NCI-H1436 (cell line): ENCODE data around the gene WDFY2.

Experiments used
- DNase-seq: peaks from one replicate; lab custom pipeline; 2025; lab: John Stamatoyannopoulos, UW

WDFY2 gene

DNA sequence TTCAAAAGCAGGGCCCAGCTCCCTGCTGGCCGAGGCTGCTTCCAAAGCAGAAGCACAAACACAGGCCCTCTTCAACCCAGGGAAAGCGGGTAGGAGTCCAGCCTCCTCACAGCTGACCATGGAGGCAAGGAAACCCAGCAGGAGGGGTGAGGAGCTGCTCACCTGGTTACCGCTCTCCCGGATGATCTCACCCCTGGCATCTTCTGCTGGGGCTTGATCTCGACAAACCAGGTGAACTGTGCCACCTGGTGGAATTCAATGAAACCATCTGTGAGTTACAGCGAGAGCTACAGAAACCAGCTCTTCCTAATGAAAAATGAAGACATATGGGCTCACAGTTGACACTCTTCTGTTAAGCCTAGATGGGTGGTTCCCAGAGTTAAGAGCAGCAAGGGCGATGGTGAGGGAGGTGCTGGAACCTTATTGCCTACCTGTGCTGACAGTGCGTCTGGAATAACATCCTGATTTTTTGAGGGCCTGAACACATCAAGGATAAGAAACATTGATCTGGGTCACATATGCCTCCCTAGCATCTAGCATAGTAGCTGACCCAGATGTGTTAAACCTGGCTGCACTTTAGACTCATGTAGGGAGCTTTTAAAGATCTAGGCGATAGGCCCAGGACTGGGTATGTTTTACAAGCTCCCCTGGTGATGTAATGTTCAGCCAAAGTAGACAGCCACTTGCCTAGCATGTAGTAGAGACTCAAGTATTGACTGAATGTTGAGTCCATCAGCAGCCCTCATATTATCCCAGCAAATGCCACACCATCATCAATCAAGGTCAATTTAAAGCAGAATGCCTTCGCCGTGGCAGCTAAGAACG, 213.6 kb downstream of the WDFY2 start:
- peak; percentile 43 for DNase-seq

DNA sequence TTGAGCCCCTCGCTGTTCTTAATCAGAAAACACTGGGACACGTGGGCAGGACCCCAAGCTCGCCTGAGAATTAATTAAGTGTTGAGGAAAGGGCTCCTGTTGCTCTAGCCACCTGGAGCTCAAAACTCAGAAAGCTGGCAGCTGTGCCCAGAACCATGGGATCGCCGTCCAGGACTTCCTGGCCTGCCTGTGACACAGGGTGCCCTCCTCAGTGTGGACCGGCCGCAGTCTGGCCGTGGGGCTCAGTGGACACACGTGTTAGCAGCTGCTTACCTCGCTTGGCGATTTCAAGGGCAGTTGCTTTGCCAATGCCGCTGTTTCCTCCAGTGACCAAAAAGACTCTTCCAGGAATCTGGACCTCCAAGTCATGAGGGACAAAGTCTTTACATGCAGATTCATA, 215.0 kb downstream of the WDFY2 start:
- DNase-seq: no peak

- DNase-seq: no peak
Measured at GRCh38 chr13:51800486-51800885, 216.2 kb downstream of the WDFY2 start.

DNA sequence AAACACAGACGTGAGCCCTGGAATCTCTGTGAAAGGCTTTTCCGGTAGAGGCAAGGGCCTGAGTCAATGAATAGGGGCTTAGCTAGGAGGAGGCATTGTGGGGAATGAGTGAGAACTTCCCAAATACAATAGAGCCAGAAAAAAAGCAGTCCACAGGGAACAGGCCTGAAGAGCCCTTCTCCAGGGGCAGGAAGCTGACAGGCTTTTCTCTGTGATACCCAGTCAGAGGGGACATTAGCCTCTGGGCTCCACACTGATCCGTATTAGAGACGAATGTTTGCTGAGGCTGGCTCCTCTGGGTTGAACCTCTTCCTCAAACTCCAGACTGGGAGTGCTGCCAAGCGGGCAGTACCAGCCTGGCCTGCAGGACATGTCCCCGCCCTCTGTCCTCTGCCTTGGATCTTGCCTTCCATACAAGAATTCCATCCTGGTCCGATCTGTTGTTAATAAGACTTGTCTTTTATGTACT, 217.4 kb downstream of the WDFY2 start:
- no peak for DNase-seq

DNA sequence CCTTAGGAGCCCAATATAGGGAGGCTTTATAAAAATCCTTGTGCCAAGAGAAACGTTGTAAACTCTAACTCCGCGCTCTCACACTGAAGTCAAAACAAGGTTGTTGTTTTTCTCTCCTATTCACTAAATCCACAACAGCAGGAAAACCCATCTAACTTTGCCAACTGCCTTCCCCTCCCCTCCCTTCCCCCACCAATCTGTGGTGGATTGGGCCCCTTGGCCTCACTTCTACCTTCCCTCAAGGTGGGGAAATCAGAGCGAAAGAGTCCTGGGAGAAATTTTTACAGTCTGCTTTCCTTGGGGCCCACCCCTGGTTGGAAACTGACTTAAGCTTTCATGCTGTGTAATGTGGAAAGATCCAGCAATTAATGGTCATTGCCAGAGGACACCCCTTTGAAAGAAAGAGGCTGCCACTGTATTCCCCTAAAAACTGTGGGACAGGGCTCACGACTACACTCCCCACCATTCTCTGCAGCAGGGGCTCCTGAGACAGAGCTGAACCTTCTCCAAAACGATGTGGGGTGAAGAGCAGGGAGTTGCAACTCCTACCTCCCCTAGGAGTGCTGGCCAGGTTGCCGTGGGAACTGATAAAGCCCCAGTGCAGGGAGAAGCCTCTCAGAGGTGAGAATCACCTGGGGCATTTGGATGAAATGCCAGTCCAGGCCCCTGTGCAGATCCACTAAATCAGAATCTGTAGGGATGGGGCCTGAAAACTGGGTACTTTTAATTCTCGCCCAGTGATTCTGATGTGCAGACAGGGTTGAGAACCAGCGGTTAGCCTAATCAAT, 218.6 kb downstream of the WDFY2 start:
- no peak for DNase-seq

DNA sequence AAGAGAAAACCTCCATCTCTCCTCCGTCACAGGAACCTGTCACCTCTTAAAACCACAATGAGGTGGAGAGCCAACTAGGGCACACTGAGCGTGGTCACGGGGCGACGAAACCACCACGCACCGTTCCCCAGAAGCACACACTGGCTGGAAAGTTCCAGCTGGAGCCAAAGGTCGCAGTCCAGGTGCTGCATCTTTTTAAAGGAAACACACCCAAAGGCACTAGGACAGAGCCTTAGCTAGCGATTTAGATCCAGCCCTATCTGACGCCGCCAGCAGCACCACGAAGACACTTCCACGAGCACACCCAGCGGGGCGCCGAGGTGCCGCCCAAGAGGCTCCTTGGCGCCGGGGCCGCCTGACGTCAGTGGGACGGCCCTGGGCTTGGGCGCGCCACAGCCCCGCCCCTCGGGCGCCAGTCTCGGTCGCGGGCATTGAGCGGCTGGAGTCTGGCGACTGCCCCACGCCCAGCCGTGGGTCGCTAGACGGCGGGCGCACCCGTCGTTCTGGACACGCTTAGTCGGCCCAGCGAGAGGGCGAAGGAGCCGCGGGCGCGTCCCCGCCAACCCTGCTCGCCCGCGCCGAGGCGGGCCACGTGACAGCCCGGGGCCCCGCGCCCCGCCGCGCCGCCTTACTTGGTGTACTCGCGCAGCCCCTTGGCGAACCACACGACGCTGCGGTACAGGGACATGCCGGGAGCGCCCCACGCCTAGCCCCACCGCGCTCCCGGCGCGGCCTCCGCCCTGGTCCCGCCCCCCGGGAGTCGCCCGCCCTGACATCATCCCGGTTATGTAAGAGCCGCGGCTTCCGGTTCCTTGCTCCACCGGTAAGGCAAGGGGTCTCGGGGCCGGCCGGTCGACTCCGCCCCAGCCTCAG, 219.4 kb downstream of the WDFY2 start, which contains the start of gene DHRS12:
Gene DHRS12, minus strand, starts transcription at position 742 of the 873 bp plus-strand sequence. CDS start 4,504 bp downstream, outside the sequence.
- DNase-seq: peak; percentile 68

- DNase-seq: no peak
Measured at GRCh38 chr13:51804295-51805172, 220.3 kb downstream of the WDFY2 start.

DNA sequence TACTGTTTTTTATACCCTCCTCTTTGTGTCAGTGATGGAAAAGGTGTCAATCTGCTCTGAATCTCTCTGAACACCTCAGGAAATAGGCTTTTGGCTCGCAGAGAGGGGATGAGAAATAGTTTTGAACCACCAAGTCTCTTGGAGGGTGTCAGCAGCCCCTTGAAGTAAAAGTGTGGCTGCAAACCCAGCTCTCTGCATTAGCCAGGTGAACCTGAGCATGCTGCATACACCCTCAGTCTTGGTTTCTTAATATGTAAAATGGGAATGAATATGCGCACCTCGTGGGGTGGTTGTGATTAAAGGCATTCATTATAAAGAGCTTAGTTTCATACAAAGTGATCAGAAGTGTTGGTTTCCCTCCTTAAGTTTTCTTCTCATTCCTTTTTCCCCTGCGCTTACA, 221.1 kb downstream of the WDFY2 start:
- no peak for DNase-seq

GRCh38 chr13:51805925-51806324, 221.7 kb downstream of the WDFY2 start:
- DNase-seq: no peak

GRCh38 chr13:51806566-51806965, 222.3 kb downstream of the WDFY2 start:
- peak; percentile 7 for DNase-seq

DNA sequence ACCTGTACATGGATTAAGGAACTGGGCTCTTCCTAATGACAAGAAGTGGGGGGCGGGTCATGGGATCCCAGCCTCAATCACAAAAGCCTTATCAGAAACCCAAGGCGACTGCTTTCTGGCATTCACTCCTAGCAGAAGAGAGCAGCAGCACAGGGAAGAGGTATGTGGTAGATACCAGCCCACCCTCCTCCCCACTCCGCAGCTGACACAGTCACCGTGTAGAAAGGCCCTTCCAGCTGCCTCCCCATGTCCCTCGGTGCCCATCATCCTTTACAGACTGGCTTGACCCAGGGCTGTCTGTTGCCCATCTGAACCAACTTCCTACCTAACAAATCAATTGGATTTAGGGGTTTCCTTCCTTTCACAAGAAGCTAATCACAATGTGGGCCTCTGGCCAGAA, 222.8 kb downstream of the WDFY2 start:
- DNase-seq: no peak

GRCh38 chr13:51808811-51809210, 224.5 kb downstream of the WDFY2 start:
- DNase-seq: no peak

DNA sequence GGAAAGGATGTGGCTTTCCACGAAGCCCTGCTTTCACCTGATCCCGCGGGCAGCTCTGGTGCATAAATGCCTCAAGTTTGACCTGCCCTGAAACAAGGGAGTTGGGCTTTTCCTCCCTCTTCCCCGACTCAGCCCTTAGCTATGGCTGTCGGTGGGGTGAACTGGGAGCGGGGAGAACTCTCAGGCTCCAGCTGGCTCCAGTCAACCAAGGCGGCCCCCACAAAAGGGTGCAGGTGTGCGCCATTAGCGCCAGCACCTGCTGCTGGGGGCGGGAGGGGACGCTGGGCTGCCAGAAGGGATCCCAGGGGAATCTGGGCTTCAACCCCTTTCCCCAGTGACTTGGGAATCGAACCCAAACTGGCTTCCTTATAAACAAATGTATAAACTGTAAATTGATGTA, 226.8 kb downstream of the WDFY2 start:
- peak; percentile 61 for DNase-seq

- no peak for DNase-seq
Measured at GRCh38 chr13:51811920-51812451, 227.7 kb downstream of the WDFY2 start.

GRCh38 chr13:51814071-51814470, 229.8 kb downstream of the WDFY2 start:
- DNase-seq: no peak

GRCh38 chr13:51814825-51815650, 230.8 kb downstream of the WDFY2 start:
- DNase-seq: peak; percentile 63

GRCh38 chr13:51815848-51816247, 231.6 kb downstream of the WDFY2 start:
- no peak for DNase-seq

GRCh38 chr13:51816604-51817249, 232.5 kb downstream of the WDFY2 start:
- no peak for DNase-seq
